PC-9 (cell line): ENCODE data around the gene RPAP3. TPM values are rescaled to one million over a fixed set of nuclear protein-coding genes. Genes with fewer than 3 reads are reported as not detected.

Experiments used
- BruUV-seq: library from RNA; stranded (reverse); fragments of 400-500 nt; replicated peaks from 2 replicates; lab custom pipeline; 2021; lab: Mats Ljungman, UMichigan
- CTCF ChIA-PET: fragments of 300-600 bp; sonication (Branson Sonifier 250); formaldehyde crosslinking; loops from one replicate; lab custom pipeline; 2022; ENCODE audit warnings: antibody characterized with exemption; lab: Charles Lee
- POLR2A ChIA-PET: fragments of 300-600 bp; sonication (Branson Sonifier 250); formaldehyde crosslinking; loops from one replicate; lab custom pipeline; 2022; ENCODE audit warnings: antibody characterized with exemption; ENCODE audit not compliant: unreplicated experiment; lab: Charles Lee
- DNase-seq, 2 experiments: peaks; one replicate each; pipeline versions ENCODE4 v3.0.0 to v3.0.0-alpha.2; 2015 to 2022; ENCODE audit warnings: mixed read lengths in 1 of 2
- H2AFZ ChIP-seq: fragments of 200-600 bp; sonication (generic); 2 replicates; pipeline ENCODE4 v1.8.1; 2017; ENCODE audit warnings: antibody characterized with exemption
- H3F3A ChIP-seq: fragments of 200-600 bp; sonication (generic); 2 replicates; pipeline ENCODE4 v1.8.1; 2017; ENCODE audit warnings: antibody characterized with exemption, mild to moderate bottlenecking, low read depth; ENCODE audit not compliant: insufficient read depth
- H3K27ac ChIP-seq: fragments of 200-600 bp; sonication (generic); 2 replicates; pipeline ENCODE4 v1.6.1; 2016; ENCODE audit warnings: mixed run types
- H3K27me3 ChIP-seq: fragments of 200-600 bp; sonication (generic); 2 replicates; pipeline ENCODE4 v1.6.1; 2016; ENCODE audit warnings: low read depth, mixed run types; ENCODE audit not compliant: insufficient read depth
- H3K36me3 ChIP-seq: fragments of 200-600 bp; sonication (generic); 2 replicates; pipeline ENCODE4 v1.6.1; 2016; ENCODE audit warnings: low read depth, mixed run types
- H3K4me1 ChIP-seq: fragments of 200-600 bp; sonication (generic); replicated peaks from 2 replicates; pipeline ENCODE4 v1.6.1; 2016; ENCODE audit warnings: mixed run types; ENCODE audit not compliant: insufficient read depth
- H3K4me2 ChIP-seq: fragments of 200-600 bp; sonication (generic); 2 replicates; pipeline ENCODE4 v1.6.1; 2017; ENCODE audit warnings: mixed run types
- H3K4me3 ChIP-seq: fragments of 200-600 bp; sonication (generic); 2 replicates; pipeline ENCODE4 v1.6.1; 2016; ENCODE audit warnings: mixed run types
- H3K79me2 ChIP-seq: fragments of 200-600 bp; sonication (generic); 2 replicates; pipeline ENCODE4 v1.6.1; 2017; ENCODE audit warnings: low read depth, mixed run types
- H3K9me2 ChIP-seq: fragments of 200-600 bp; sonication (generic); 2 replicates; pipeline ENCODE4 v1.8.1; 2017; ENCODE audit warnings: mild to moderate bottlenecking; ENCODE audit not compliant: insufficient read depth
- H3K9me3 ChIP-seq: fragments of 200-600 bp; sonication (generic); 2 replicates; pipeline ENCODE4 v1.8.1; 2016; ENCODE audit warnings: low read depth; ENCODE audit not compliant: insufficient read depth
- H4K20me1 ChIP-seq: fragments of 200-600 bp; sonication (generic); 2 replicates; pipeline ENCODE4 v1.8.1; 2017; ENCODE audit not compliant: insufficient read depth
- CTCF ChIP-seq: fragments of 200-600 bp; sonication (generic); conservative IDR thresholded peaks from 2 replicates; pipeline ENCODE4 v1.6.1; 2017; ENCODE audit warnings: mixed run types, antibody characterized with exemption, mild to moderate bottlenecking, moderate library complexity
- EZH2 ChIP-seq: fragments of 200-600 bp; sonication (generic); IDR thresholded peaks from 2 replicates; pipeline ENCODE4 v1.8.0; 2017; ENCODE audit warnings: antibody characterized with exemption, low read depth
- intact Hi-C: fragments of 100-400 bp; cut with micrococcal nuclease; formaldehyde crosslinking; loops from one replicate; pipeline ENCODE4 v1.10.0; 2022; ENCODE audit not compliant: unreplicated experiment
- total RNA-seq: library from RNA; stranded (reverse); gene quantifications from 2 replicates; pipeline ENCODE4 v1.2.3, GENCODE V29; 2021

RPAP3 gene
- total RNA-seq, 1 experiment from 2014 or later: 37.0 TPM

DNA sequence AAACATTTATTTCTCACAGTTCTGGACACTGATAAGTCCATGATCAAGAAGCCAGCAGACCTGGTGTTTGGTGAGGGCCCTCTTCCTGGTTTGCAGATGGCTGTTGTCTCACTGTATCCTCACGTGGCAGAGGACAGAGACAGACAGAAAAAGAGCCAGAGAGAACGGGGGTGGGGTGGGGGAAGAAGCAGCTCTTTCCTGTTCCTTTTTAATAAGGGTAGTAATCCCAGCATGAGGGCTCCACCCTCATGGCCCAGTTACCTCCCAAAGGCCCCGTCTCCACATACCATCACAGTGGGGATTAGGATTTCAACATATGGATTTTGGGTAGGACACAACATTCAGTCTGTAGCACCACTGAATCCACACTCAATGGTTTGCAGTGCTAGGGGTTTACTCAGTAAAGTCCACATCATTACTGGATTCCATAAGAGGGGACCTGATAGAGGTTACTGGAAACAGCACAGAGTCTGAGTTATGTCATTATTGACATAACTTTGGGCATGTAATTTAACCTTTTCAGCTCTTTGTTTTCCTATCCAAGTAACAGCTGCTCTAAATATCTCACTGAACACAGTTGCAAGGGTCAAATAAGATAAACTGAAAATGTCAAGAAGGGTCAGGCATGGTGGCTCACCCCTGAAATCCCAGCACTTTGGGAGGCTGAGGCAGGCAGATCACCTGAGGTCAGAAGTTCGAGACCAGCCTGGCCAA, 53.2 kb downstream of the RPAP3 start:
- no peak overlapping the region for H3K27ac ChIP-seq
- H3K4me2 ChIP-seq: no peak overlapping the region
- no peaks in the 10 kb centered on the region for H3K27me3 ChIP-seq
- intact Hi-C loops: loop anchor here (5.0 kb wide), 1 partner anchor 620 kb away; no protein-coding TSS in a partner anchor
- TF ChIP-seq CTCF: no peak
- TF ChIP-seq EZH2: no peak
- no TSS peak for BruUV-seq
- no peaks in the 10 kb centered on the region for H4K20me1 ChIP-seq
- H2AFZ ChIP-seq: no peak overlapping the region
- H3K9me3 ChIP-seq: no peaks in the 10 kb centered on the region
- no peaks in the 10 kb centered on the region for H3K9me2 ChIP-seq
- 0 out of 2 replicates have a peak, but pooled peaks cover 6% of the 10 kb centered on the region for H3K36me3 ChIP-seq
- POLR2A ChIA-PET: interaction anchor here (0.6 kb wide), 1 partner anchor 251 kb away, joined by 3 read pairs; no protein-coding TSS in a partner anchor
- H3K4me1 ChIP-seq: 0 out of 2 replicates have a peak, but pooled peaks cover 9% of the 10 kb centered on the region
- CTCF ChIA-PET: interaction anchor here (0.5 to 0.6 kb wide), 2 partner anchors 15 to 504 kb away, joined by 3 to 10 read pairs; no protein-coding TSS in a partner anchor
- H3F3A ChIP-seq: peaks cover 9% of the 10 kb centered on the region; the same call in 1 of the 2 replicates
- no peak overlapping the region for H3K4me3 ChIP-seq
- no peak for DNase-seq
- H3K79me2 ChIP-seq: no peaks in the 10 kb centered on the region

DNA sequence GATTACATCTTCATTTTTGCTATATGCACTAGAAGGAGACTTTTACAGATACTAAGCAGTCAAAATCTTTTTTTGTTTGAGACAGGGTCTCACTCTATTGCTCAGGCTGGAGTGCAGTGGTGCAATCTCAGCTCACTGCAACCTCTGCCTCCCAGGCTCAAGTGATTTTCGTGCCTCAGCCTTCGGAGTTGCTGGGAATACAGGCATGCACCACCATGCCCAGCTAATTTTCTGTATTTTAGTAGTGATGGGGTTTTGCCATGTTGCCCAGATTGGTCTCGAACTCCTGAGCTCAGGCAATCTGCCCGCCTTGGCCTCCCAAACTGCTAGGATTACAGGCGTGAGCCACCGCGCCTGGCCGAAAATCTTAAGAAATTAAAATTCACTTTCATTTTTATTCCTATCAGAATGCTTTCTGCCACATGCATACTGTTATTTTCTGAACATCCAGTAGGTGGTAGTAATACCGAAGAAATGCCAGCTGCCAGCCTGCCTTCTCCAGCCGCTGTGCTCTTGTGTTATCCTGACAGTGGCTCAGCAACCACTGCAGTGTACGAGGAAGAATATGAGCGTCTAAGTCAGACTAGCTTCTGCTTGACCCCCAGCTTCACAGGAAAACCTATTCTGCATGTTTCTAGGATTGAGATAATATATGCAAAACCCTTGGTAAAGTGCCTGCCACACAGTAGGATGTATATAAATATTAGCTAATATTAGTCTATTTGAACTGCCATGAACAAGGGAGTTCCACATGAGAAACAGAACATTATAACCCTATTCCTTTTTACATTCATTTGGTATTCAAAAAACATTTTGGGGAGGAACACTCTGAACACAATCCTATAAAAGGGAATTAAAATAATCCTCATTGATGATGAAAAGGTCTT, 54.2 kb downstream of the RPAP3 start:
- intact Hi-C loops: loop anchor here (5.0 kb wide), 1 partner anchor 619 kb away; no protein-coding TSS in a partner anchor
- no TSS peak for BruUV-seq
- no peak for TF ChIP-seq EZH2
- TF ChIP-seq CTCF: peak; percentile 75
- H3K4me3 ChIP-seq: peak overlapping the region; percentile 30; the same call in 1 of the 2 replicates
- ChIA-PET POLR2A (no interaction called here), CTCF (interaction anchor here (0.6 kb wide), 1 partner anchor 505 kb away, joined by 10 read pairs; no protein-coding TSS in a partner anchor)
- H4K20me1 ChIP-seq: no peaks in the 10 kb centered on the region
- H3F3A ChIP-seq: peaks cover 9% of the 10 kb centered on the region; the same call in 1 of the 2 replicates
- no peaks in the 10 kb centered on the region for H3K9me2 ChIP-seq
- H3K27me3 ChIP-seq: no peaks in the 10 kb centered on the region
- H3K9me3 ChIP-seq: no peaks in the 10 kb centered on the region
- 0 out of 2 replicates have a peak, but pooled peaks cover 3% of the 10 kb centered on the region for H3K36me3 ChIP-seq
- peak; percentile 31 to 39 for DNase-seq
- H3K79me2 ChIP-seq: no peaks in the 10 kb centered on the region
- H3K27ac ChIP-seq: no peak overlapping the region
- 0 out of 2 replicates have a peak, but pooled peaks cover 9% of the 10 kb centered on the region for H3K4me1 ChIP-seq
- peak overlapping the region; percentile 57 for H3K4me2 ChIP-seq
- H2AFZ ChIP-seq: no peak overlapping the region

DNA sequence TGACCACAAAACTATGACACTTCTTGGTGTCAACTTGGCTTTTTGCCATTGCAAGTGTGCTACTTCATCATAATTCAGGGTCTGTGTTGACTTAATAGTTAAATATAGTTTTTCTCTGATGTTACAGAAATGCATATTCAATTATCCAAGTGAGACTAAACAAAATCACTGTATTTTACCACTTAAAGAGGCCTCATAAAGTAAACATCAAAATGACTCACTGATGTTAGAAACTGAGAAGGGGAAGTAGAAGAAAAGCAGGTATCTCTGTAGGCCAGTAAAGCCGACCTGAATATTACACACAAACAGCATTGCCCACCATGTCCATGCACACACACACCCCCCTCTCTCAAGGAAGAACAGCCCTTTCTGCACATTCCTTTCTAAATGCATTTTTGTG, 55.4 kb downstream of the RPAP3 start:
- Histone ChIP-seq H3K9me2 (no peaks in the 10 kb centered on the region), H3K36me3 (0 out of 2 replicates have a peak, but pooled peaks cover 3% of the 10 kb centered on the region), H3F3A (peaks cover 9% of the 10 kb centered on the region; the same call in 1 of the 2 replicates), H3K4me1 (0 out of 2 replicates have a peak, but pooled peaks cover 9% of the 10 kb centered on the region), H4K20me1 (no peaks in the 10 kb centered on the region), H3K4me3 (no peak overlapping the region), H3K27ac (no peak overlapping the region), H2AFZ (no peak overlapping the region), H3K4me2 (no peak overlapping the region), H3K27me3 (no peaks in the 10 kb centered on the region), H3K79me2 (no peaks in the 10 kb centered on the region), H3K9me3 (no peaks in the 10 kb centered on the region)
- no peak for DNase-seq
- TF ChIP-seq CTCF (no peak), EZH2 (no peak)
- intact Hi-C loops: loop anchor here (5.0 kb wide), 1 partner anchor 618 kb away; no protein-coding TSS in a partner anchor
- no TSS peak for BruUV-seq
- CTCF ChIA-PET: no interaction called here
- POLR2A ChIA-PET: interaction anchor here (0.6 kb wide), 1 partner anchor 372 kb away, joined by 6 read pairs; no protein-coding TSS in a partner anchor
